ENCODE measurements around the gene CCDC148.

The CCDC148 gene

DNA sequence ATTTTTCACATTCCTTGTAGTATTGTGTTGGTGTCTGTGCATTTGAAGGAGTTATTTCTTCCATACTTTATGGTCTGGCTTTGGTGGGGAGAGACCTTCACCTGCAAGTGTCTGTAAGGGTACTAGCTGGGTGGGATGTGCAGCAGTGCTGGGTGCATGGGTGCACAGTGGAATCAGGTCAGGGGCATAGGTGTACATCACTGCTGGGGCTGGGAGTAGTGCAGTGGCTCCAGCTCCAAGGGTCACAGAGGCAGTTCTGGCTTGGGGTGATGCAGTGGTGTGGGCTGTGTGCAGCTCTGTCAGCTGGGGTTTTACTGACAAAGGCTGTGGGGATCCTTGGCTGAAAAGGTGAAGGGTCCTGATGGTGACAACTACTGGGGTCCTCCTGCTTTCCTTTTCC, 44.8 kb downstream of the CCDC148 start:
- Histone ChIP-seq H4K20me1 (ENCODE audit: control insufficient read depth, insufficient read depth, low read depth, low read length) (no peaks in the 10 kb centered on the region), H3K4me2 (ENCODE audit: low read length) (no peak overlapping the region)

DNA sequence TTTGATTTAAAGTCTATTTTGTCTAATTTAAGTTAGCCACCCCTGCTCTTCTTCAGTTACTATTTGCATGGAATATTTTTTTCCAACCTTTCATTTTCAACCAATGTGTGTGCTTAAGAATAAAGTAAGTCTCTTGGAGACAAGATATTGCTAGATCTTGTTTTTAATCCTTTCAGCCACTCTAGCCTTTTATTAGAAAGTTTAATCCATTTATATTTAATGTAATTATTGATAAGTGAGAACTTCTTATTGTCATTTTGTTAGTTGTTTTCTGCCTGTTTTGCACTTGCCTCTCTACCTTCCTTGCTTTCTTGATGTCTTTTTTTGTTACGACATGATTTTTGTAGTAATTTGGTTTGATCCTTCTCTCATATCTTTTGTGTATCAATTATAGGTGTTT, 46.4 kb downstream of the CCDC148 start:
- no peaks in the 10 kb centered on the region for H3F3A ChIP-seq (ENCODE audit: control insufficient read depth, insufficient read depth)
- H3K79me2 ChIP-seq (ENCODE audit: control insufficient read depth, low read length) = no peaks in the 10 kb centered on the region
- H3K4me1 ChIP-seq (ENCODE audit: control insufficient read depth, low read length) = no peaks in the 10 kb centered on the region
- H3K4me3 ChIP-seq (ENCODE audit: low read length) = no peak overlapping the region
- no peaks in the 10 kb centered on the region for H3K9me3 ChIP-seq (ENCODE audit: control insufficient read depth, insufficient read depth, low read length)
- H3K4me2 ChIP-seq (ENCODE audit: low read length) = no peak overlapping the region
- no peaks in the 10 kb centered on the region for H4K20me1 ChIP-seq (ENCODE audit: control insufficient read depth, insufficient read depth, low read depth, low read length)
- TF ChIP-seq EZH2phosphoT487 (IDR thresholded peaks at IDR 0.05; ENCODE audit: borderline replicate concordance, low read length) = no peak
- TF ChIP-seq, protein P1, sequence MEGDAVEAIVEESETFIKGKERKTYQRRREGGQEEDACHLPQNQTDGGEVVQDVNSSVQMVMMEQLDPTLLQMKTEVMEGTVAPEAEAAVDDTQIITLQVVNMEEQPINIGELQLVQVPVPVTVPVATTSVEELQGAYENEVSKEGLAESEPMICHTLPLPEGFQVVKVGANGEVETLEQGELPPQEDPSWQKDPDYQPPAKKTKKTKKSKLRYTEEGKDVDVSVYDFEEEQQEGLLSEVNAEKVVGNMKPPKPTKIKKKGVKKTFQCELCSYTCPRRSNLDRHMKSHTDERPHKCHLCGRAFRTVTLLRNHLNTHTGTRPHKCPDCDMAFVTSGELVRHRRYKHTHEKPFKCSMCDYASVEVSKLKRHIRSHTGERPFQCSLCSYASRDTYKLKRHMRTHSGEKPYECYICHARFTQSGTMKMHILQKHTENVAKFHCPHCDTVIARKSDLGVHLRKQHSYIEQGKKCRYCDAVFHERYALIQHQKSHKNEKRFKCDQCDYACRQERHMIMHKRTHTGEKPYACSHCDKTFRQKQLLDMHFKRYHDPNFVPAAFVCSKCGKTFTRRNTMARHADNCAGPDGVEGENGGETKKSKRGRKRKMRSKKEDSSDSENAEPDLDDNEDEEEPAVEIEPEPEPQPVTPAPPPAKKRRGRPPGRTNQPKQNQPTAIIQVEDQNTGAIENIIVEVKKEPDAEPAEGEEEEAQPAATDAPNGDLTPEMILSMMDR (IDR thresholded peaks at IDR 0.05; ENCODE audit: low read depth, low read length, poor library complexity, severe bottlenecking) = no peak
- H3K36me3 ChIP-seq (ENCODE audit: control insufficient read depth, low read length) = no peaks in the 10 kb centered on the region
- no peak overlapping the region for H3K27ac ChIP-seq (ENCODE audit: low read depth, low read length)
- H3K27me3 ChIP-seq (ENCODE audit: control insufficient read depth, low read length) = no peaks in the 10 kb centered on the region
- H3K9me2 ChIP-seq (replicated peaks; ENCODE audit: control insufficient read depth, low read length) = no peaks in the 10 kb centered on the region

More for the DNA sequence above, 44.8 kb downstream of the CCDC148 start:
- H3K27ac ChIP-seq (ENCODE audit: low read depth, low read length) = no peak overlapping the region
- H3F3A ChIP-seq (ENCODE audit: control insufficient read depth, insufficient read depth) = no peaks in the 10 kb centered on the region
- H3K27me3 ChIP-seq (ENCODE audit: control insufficient read depth, low read length) = no peaks in the 10 kb centered on the region
- no peak for TF ChIP-seq EZH2phosphoT487 (IDR thresholded peaks at IDR 0.05; ENCODE audit: borderline replicate concordance, low read length)
- TF ChIP-seq, protein P1 (IDR thresholded peaks at IDR 0.05; ENCODE audit: low read depth, low read length, poor library complexity, severe bottlenecking) = no peak
- no peaks in the 10 kb centered on the region for H3K79me2 ChIP-seq (ENCODE audit: control insufficient read depth, low read length)
- H3K4me1 ChIP-seq (ENCODE audit: control insufficient read depth, low read length) = no peaks in the 10 kb centered on the region
- no peaks in the 10 kb centered on the region for H3K9me3 ChIP-seq (ENCODE audit: control insufficient read depth, insufficient read depth, low read length)
- H3K4me3 ChIP-seq (ENCODE audit: low read length) = no peak overlapping the region
- no peaks in the 10 kb centered on the region for H3K9me2 ChIP-seq (replicated peaks; ENCODE audit: control insufficient read depth, low read length)
- no peaks in the 10 kb centered on the region for H3K36me3 ChIP-seq (ENCODE audit: control insufficient read depth, low read length)

- Histone ChIP-seq H4K20me1 (ENCODE audit: control insufficient read depth, insufficient read depth, low read depth, low read length) (no peaks in the 10 kb centered on the region), H3K4me1 (ENCODE audit: control insufficient read depth, low read length) (no peaks in the 10 kb centered on the region)
These were observed 49.5 kb downstream of the CCDC148 start for GRCh38 chr2:158407031-158407430.

More at GRCh38 chr2:158407031-158407430, 49.5 kb downstream of the CCDC148 start:
- Histone ChIP-seq H3K27me3 (ENCODE audit: control insufficient read depth, low read length) (no peaks in the 10 kb centered on the region), H3K36me3 (ENCODE audit: control insufficient read depth, low read length) (no peaks in the 10 kb centered on the region), H3K4me2 (ENCODE audit: low read length) (no peak overlapping the region), H3K27ac (ENCODE audit: low read depth, low read length) (no peak overlapping the region), H3K79me2 (ENCODE audit: control insufficient read depth, low read length) (no peaks in the 10 kb centered on the region), H3F3A (ENCODE audit: control insufficient read depth, insufficient read depth) (no peaks in the 10 kb centered on the region), H3K4me3 (ENCODE audit: low read length) (no peak overlapping the region), H3K9me2 (replicated peaks; ENCODE audit: control insufficient read depth, low read length) (no peaks in the 10 kb centered on the region), H3K9me3 (ENCODE audit: control insufficient read depth, insufficient read depth, low read length) (no peaks in the 10 kb centered on the region)
- TF ChIP-seq, protein P1 (IDR thresholded peaks at IDR 0.05; ENCODE audit: low read depth, low read length, poor library complexity, severe bottlenecking) = no peak
- TF ChIP-seq EZH2phosphoT487 (IDR thresholded peaks at IDR 0.05; ENCODE audit: borderline replicate concordance, low read length) = no peak
